Measurements from ENCODE around the gene RAMP3.

Gene RAMP3

DNA sequence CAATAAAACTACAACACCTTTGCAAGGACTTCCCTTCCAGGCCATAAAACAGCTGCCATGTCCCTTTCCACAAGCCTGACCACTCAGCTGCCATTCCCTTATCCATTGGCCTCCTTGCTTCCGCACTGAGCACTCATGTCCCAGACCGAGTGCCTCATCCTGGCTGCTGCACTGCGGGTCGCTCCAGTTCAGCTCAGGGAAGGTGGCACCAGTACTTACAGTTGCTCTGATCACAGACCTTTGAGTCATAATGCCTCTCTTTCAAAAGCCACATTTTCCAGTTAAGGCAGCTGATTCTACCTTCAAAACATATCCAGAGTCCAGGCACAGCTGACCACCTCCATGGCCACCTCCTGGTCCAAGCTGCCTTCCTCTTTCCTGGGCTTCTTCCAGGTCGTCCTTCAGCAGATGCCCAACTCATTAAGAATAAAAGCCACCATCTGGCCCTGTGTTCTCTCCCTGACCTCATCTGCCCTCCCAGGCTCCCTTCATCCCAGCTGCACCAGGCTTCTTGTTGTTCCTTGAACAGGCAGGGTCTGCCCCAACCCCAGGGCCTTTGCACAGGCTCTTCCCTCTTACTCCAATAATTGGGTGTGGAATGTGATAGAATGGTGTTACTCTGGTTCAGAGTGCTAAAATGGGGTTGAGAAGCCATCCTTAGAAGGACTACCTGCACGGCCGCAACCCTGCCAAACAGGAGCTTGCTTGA lies 64.5 kb downstream of the RAMP3 start:
- no peak for DNase-seq (ENCODE audit: low read depth in 3 of 3)

- no peak for DNase-seq (ENCODE audit: low read depth in 3 of 3)
These were observed 65.5 kb downstream of the RAMP3 start for GRCh38 chr7:45223078-45223477.

GRCh38 chr7:45223728-45224630 lies 66.4 kb downstream of the RAMP3 start:
- DNase-seq (ENCODE audit: low read depth in 3 of 3) = no peak

GRCh38 chr7:45224832-45225231 lies 67.2 kb downstream of the RAMP3 start:
- DNase-seq (ENCODE audit: low read depth in 3 of 3) = no peak

- DNase-seq (ENCODE audit: low read depth in 3 of 3) = no peak
These were observed 67.8 kb downstream of the RAMP3 start for GRCh38 chr7:45225311-45225947.

DNA sequence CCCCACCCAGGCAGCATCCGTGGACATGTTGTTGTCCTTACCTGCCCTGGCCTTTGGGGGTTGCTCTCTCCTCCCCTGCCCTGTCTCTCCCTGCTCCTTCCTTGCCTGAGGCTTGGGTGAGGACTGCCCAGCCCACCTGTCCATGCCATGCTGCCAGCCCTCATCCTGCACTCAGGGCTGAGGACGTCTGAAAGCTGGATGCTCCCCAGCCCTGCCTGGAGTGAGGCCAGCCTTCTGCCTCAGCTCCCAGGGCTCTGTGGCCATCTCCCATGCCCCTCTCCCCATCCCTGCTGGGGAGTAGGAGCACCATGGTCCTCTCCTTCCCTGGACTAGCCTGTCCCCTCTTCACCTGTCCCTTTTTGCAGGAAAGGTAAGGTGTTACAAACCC lies 68.4 kb downstream of the RAMP3 start:
- DNase-seq (ENCODE audit: low read depth in 3 of 3) = no peak

DNA sequence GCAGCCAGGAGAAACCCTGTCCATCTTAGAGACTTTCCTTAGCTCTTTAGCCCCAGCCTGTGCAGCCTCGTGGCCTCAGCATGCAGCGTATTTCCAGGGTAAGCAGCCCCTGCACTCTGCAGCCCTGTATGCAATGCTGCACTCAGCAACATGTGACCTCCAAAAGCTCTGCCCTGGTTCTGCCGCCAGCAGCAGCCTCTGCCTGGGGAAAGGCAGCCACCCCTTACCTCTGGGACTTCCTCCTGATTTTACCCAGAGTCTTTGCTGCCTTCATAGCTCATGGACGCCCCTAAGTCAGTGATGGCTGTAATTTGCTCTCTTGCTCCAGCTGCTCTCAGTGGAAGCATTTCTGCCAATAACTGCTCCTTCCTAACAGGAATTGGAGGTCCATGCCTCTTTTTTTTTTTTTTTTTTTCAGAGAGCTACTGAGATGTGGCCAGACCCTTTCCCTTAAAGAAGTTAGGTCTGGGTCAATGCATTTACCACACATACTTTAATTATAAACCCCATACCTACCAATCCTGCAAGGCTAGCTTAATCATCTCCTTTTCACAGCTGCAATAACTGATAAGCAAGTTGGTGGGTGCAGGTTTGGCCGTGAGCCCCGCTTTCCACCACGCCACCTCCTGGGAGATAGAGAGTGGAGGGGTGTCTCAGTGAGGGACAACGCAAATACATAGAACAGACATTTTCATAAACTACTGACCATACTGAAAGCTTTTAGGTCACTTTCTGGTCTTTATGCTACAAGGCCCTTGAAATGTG lies 71.7 kb downstream of the RAMP3 start:
- DNase-seq (ENCODE audit: low read depth in 3 of 3) = no peak

DNA sequence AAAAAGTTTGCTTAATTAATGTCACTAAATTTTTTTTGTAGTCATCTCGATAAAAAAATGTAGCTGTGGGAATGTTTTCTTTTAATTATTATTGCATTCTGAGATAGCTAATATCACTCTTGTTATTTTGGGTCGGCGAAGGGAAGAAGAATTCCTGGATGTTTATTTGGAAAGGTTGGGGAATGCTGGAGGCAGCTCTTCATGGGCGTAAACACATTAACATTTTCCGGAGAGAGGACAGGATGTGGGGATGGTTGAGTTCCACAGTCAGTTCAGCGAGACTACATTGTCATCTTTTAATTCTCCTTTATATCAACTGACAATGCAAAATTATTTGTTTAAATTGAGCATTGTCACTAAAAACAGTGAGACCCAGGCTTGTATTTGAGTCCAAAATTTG lies 72.5 kb downstream of the RAMP3 start:
- no peak for DNase-seq (ENCODE audit: low read depth in 3 of 3)

DNA sequence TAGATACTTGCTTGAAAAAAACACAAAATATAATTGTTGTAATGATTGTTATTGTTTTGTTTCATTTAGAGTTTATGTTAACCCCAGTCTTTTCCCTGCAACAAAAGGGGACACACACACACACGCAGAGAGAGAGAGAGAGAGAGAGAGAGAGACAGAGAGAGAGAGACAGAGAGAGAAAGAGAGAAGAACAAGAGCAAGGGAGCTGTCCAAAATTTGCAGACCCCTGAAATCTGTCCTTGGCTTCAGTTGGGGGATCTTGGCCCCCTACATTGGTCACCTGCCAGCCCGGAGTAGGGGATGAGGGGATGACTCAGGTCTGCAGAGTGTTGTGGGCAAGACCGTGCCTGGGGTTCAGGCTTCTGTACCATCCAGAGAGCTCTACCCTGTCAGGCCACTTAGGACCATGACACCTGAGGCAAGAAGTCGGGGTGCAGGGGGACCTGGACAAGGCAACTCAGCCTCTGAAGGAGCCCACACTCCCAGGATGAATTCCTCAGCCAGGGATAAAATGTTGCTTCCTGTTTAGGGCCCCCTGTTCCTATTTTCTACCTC lies 73.1 kb downstream of the RAMP3 start:
- DNase-seq (ENCODE audit: low read depth in 3 of 3) = no peak

GRCh38 chr7:45233249-45233775 lies 75.7 kb downstream of the RAMP3 start:
- DNase-seq (ENCODE audit: low read depth in 3 of 3) = no peak

Measured in stimulated activated CD4-positive, alpha-beta T cell treated with anti-CD3 and anti-CD28 coated beads, TNF-alpha, amount 100 ng/mL, for 24 hours (primary cell).